HCT116 (cell line): ENCODE data around the gene DOP1B. TPM values are rescaled to one million over a fixed set of nuclear protein-coding genes. Genes with fewer than 3 reads are reported as not detected.

Experiments
- ATAC-seq: fragments of 200-7000 bp; cut with Tn5 transposase; 2 replicates; pipeline ENCODE4 v1.9.1; 2020; ENCODE audit warnings: mild to moderate bottlenecking, moderate library complexity
- BruUV-seq: library from RNA; stranded (reverse); fragments of 400-500 nt; replicated peaks from 2 replicates; lab custom pipeline; 2021; lab: Mats Ljungman, UMichigan
- CTCF ChIA-PET: fragments of 300-600 bp; sonication (Branson Sonifier 250); formaldehyde crosslinking; loops from one replicate; lab custom pipeline; 2021; ENCODE audit warnings: antibody characterized with exemption; lab: Charles Lee
- POLR2A ChIA-PET: fragments of 300-600, 350-600 bp; sonication (Branson Sonifier 250); formaldehyde crosslinking; loops from one replicate; lab custom pipeline; 2021; ENCODE audit warnings: antibody characterized with exemption; lab: Charles Lee
- RAD21 ChIA-PET, 2 experiments: fragments of 300-600 bp; sonication (Branson Sonifier 250); formaldehyde crosslinking; loops; one replicate each; lab custom pipeline; 2023; ENCODE audit warnings: low total read pairs in 2 of 2; ENCODE audit not compliant: uncharacterized antibody in 2 of 2, unreplicated experiment in 2 of 2, low non-redundant PET in 1 of 2; lab: Charles Lee
- DNase-seq: peaks from one replicate; pipeline ENCODE4 v3.0.0-alpha.2; 2010; ENCODE audit warnings: low read depth, low spot score
- H2AFZ ChIP-seq: fragments of 200-600 bp; shearing (Covaris generic), sonication (generic); 2 replicates; pipeline ENCODE4 v1.6.1; 2017; ENCODE audit warnings: low read depth, mixed run types, mixed read lengths, antibody characterized with exemption, low read length; ENCODE audit not compliant: poor library complexity, severe bottlenecking
- H3K27ac ChIP-seq: 2 replicates; pipeline ENCODE4 v1.5.1; 2012; ENCODE audit warnings: low read depth, low read length
- H3K27me3 ChIP-seq: fragments of 200-600 bp; sonication (generic); 2 replicates; pipeline ENCODE4 v1.6.1; 2016; ENCODE audit warnings: mixed run types, low read length, mixed read lengths; ENCODE audit not compliant: insufficient read depth
- H3K36me3 ChIP-seq, 2 experiments: fragments of 200-500 bp in 1 of 2; fragments of 200-600 bp in 1 of 2; sonication (Bioruptor generic) in 1 of 2; sonication (generic) in 1 of 2; 2 replicates each; pipeline versions ENCODE4 v1.5.1 to v1.6.1; 2014 to 2016; ENCODE audit warnings: low read length in 2 of 2, inconsistent platforms in 1 of 2, mixed read lengths in 1 of 2, mixed run types in 1 of 2; ENCODE audit not compliant: insufficient read depth in 2 of 2, control insufficient read depth in 1 of 2
- H3K4me1 ChIP-seq, 2 experiments: fragments of 200-600 bp in 1 of 2; sonication (generic) in 1 of 2; 2 replicates each; pipeline versions ENCODE4 v1.5.1 to v1.6.1; 2012 to 2017; ENCODE audit warnings: low read length in 2 of 2, inconsistent platforms in 1 of 2, mild to moderate bottlenecking in 1 of 2, mixed read lengths in 1 of 2, mixed run types in 1 of 2, moderate library complexity in 1 of 2; ENCODE audit not compliant: insufficient read depth in 2 of 2, control insufficient read depth in 1 of 2
- H3K4me2 ChIP-seq: fragments of 200-600 bp; sonication (generic); 2 replicates; pipeline ENCODE4 v1.6.1; 2017; ENCODE audit warnings: mixed run types, low read length, mixed read lengths
- H3K4me3 ChIP-seq, 2 experiments: fragments of 200-600 bp in 1 of 2; sonication (generic) in 1 of 2; replicated peaks in 1 of 2; 2 replicates each; pipeline ENCODE4 v1.5.1; 2011 to 2016; ENCODE audit warnings: low read length in 2 of 2, control low read depth in 1 of 2, low read depth in 1 of 2, mild to moderate bottlenecking in 1 of 2, mixed read lengths in 1 of 2, mixed run types in 1 of 2
- H3K79me2 ChIP-seq: fragments of 200-600 bp; sonication (generic); 2 replicates; pipeline ENCODE4 v1.6.1; 2017; ENCODE audit warnings: mild to moderate bottlenecking, mixed run types, low read length, moderate library complexity, mixed read lengths; ENCODE audit not compliant: insufficient read depth
- H3K9ac ChIP-seq: fragments of 200-600 bp; sonication (generic); 2 replicates; pipeline ENCODE4 v1.6.1; 2016; ENCODE audit warnings: low read length, mixed read lengths
- H3K9me2 ChIP-seq: fragments of 200-600 bp; sonication (generic), shearing (Covaris generic); 2 replicates; pipeline ENCODE4 v1.6.1; 2017; ENCODE audit warnings: mixed run types, mild to moderate bottlenecking, moderate library complexity; ENCODE audit not compliant: insufficient read depth
- H3K9me3 ChIP-seq, 2 experiments: fragments of 200-500 bp in 1 of 2; fragments of 200-600 bp in 1 of 2; sonication (Bioruptor generic) in 1 of 2; sonication (generic) in 1 of 2; 2 replicates each; pipeline ENCODE4 v1.6.1; 2014 to 2017; ENCODE audit warnings: low read length in 2 of 2, mixed read lengths in 2 of 2, inconsistent platforms in 1 of 2, low read depth in 1 of 2, mild to moderate bottlenecking in 1 of 2, mixed run types in 1 of 2, moderate library complexity in 1 of 2; ENCODE audit not compliant: control insufficient read depth in 1 of 2, insufficient read depth in 1 of 2
- H4K20me1 ChIP-seq: fragments of 200-600 bp; sonication (generic), shearing (Covaris generic); 2 replicates; pipeline ENCODE4 v1.6.1; 2017; ENCODE audit warnings: mixed run types, mild to moderate bottlenecking, moderate library complexity; ENCODE audit not compliant: insufficient read depth
- CEBPB ChIP-seq: IDR thresholded peaks from 2 replicates; pipeline ENCODE4 v1.6.1; 2012; ENCODE audit warnings: low read depth
- EGR1 ChIP-seq: IDR thresholded peaks from 2 replicates; pipeline ENCODE4 v1.6.1; 2012; ENCODE audit warnings: low read depth
- ELF1 ChIP-seq: IDR thresholded peaks from 2 replicates; pipeline ENCODE4 v1.6.1; 2012; ENCODE audit warnings: low read depth, borderline replicate concordance
- FOSL1 ChIP-seq: IDR thresholded peaks from 2 replicates; pipeline ENCODE4 v1.6.1; 2012; ENCODE audit warnings: low read depth
- JUND ChIP-seq: IDR thresholded peaks from 2 replicates; pipeline ENCODE4 v1.6.1; 2012
- POLR2AphosphoS5 ChIP-seq: IDR thresholded peaks from 2 replicates; pipeline ENCODE4 v1.6.1; 2011; ENCODE audit warnings: mild to moderate bottlenecking, low read depth, low read length, moderate library complexity
- SIN3A ChIP-seq: IDR thresholded peaks from 2 replicates; pipeline ENCODE4 v1.6.1; 2012; ENCODE audit warnings: low read depth
- SP1 ChIP-seq: IDR thresholded peaks from 2 replicates; pipeline ENCODE4 v1.6.1; 2012; ENCODE audit warnings: low read depth
- TCF7L2 ChIP-seq: IDR thresholded peaks from 2 replicates; pipeline ENCODE4 v1.7.0; 2011; ENCODE audit warnings: borderline replicate concordance, inconsistent platforms; ENCODE audit not compliant: insufficient read depth, insufficient read length; ENCODE audit errors: extremely low read depth
- ZFX ChIP-seq: fragments of 450-650 bp; IDR thresholded peaks from 2 replicates; pipeline ENCODE4 v1.6.1; 2017
- intact Hi-C: fragments of 100-400 bp; cut with micrococcal nuclease; formaldehyde crosslinking; loops from 2 replicates; pipeline ENCODE4 v1.10.0; 2022
- total RNA-seq: library from RNA; stranded (reverse); gene quantifications from one replicate; pipeline ENCODE4 v1.2.1, GENCODE V29; 2021; ENCODE audit not compliant: unreplicated experiment
- TF ChIP-seq, protein P1 (sequence below), 3 experiments: fragments of 200-600 bp in 1 of 3; sonication (generic) in 1 of 3; IDR thresholded peaks in 2 of 3; conservative IDR thresholded peaks in 1 of 3; 2 replicates each; pipeline ENCODE4 v1.5.1; 2012 to 2017; ENCODE audit warnings: low read depth in 2 of 3, low read length in 2 of 3, antibody characterized with exemption in 1 of 3, borderline replicate concordance in 1 of 3, control low read depth in 1 of 3, mild to moderate bottlenecking in 1 of 3, mixed read lengths in 1 of 3, mixed run types in 1 of 3, moderate library complexity in 1 of 3; ENCODE audit not compliant: insufficient read depth in 1 of 3
- TF ChIP-seq, protein P2 (sequence below): IDR thresholded peaks from 2 replicates; pipeline ENCODE4 v1.6.1; 2011; ENCODE audit warnings: mild to moderate bottlenecking, low read length, moderate library complexity; ENCODE audit not compliant: insufficient replicate concordance; ENCODE audit errors: extremely low read depth
- TF ChIP-seq, protein P3 (sequence below): IDR thresholded peaks from 2 replicates; pipeline ENCODE4 v1.6.1; 2012
- TF ChIP-seq, protein P4 (sequence below): IDR thresholded peaks from 2 replicates; pipeline ENCODE4 v1.6.1; 2012; ENCODE audit warnings: low read depth

The DOP1B gene
- total RNA-seq, 1 experiment from 2014 or later, result 15.4 TPM

DNA sequence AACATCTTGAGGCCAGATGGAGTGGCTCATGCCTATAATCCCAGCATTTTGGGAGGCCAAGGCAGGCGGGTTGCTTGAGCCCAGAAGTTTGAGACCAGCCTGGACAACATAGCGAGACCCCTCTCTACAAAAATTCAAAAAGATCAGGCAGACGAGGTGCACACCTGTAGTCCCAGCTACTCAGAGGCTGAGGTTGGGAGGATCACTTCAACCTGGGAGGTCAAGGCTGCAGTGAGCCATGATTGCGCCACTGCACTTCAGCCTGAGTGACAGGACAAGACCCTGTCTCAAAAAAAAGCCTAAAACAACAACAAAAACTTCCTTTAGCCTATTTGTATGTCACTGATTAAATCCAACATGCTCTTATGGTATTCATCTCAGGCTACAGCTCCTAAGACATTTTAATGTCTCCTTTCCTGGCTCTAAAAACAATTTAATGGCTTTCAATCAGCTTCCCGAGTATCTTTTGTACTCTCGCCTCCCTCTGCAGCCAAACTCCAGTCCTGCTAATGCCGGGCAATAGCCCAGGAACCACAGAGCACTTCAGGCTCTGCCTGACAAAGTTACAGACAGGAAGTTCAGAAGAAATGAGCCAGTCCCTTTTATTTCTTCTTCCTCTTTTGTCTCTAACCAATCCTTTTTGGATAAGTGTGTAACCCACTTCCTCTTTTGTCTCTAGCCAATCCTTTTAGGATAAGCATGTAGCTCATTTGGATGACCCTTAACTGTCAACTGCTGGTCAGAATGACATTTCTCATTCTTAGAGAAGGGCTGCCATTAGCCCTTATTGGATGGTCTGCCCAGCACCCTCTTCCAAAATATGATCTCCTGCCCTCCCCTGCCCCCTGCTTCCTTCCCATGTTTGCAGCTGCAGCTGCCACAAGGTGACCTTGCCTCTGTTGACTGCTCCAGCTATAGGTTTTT is 6.6 kb upstream of the DOP1B start:
- Histone ChIP-seq H3K4me1 (peaks cover 5 to 10% of the 10 kb centered on the region in 2 experiments), H3K27ac (no peak overlapping the region), H2AFZ (no peak overlapping the region), H3K4me3 (no peak overlapping the region), H3K4me2 (no peak overlapping the region), H3K9me3 (no peaks in the 10 kb centered on the region), H3K9ac (no peak overlapping the region), H3K9me2 (no peaks in the 10 kb centered on the region), H3K79me2 (no peaks in the 10 kb centered on the region), H3K36me3 (no peaks in the 10 kb centered on the region), H4K20me1 (no peaks in the 10 kb centered on the region), H3K27me3 (no peaks in the 10 kb centered on the region)
- POLR2A ChIA-PET, result no interaction called here
- BruUV-seq, result no TSS peak
- TF ChIP-seq JUND (no peak), EGR1 (no peak), SIN3A (no peak), CEBPB (no peak), POLR2AphosphoS5 (no peak), SP1 (no peak), TCF7L2 (no peak), FOSL1 (no peak), ELF1 (no peak), ZFX (no peak)
- TF ChIP-seq, protein P1, sequence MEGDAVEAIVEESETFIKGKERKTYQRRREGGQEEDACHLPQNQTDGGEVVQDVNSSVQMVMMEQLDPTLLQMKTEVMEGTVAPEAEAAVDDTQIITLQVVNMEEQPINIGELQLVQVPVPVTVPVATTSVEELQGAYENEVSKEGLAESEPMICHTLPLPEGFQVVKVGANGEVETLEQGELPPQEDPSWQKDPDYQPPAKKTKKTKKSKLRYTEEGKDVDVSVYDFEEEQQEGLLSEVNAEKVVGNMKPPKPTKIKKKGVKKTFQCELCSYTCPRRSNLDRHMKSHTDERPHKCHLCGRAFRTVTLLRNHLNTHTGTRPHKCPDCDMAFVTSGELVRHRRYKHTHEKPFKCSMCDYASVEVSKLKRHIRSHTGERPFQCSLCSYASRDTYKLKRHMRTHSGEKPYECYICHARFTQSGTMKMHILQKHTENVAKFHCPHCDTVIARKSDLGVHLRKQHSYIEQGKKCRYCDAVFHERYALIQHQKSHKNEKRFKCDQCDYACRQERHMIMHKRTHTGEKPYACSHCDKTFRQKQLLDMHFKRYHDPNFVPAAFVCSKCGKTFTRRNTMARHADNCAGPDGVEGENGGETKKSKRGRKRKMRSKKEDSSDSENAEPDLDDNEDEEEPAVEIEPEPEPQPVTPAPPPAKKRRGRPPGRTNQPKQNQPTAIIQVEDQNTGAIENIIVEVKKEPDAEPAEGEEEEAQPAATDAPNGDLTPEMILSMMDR (IDR thresholded peaks at IDR 0.05 in 2 of 3, conservative IDR thresholded peaks at IDR 0.05 in 1 of 3; ENCODE audit: borderline replicate concordance in 1 of 3, insufficient read depth in 1 of 3, low read depth in 2 of 3, low read length in 2 of 3), result no peak
- TF ChIP-seq, protein P2, sequence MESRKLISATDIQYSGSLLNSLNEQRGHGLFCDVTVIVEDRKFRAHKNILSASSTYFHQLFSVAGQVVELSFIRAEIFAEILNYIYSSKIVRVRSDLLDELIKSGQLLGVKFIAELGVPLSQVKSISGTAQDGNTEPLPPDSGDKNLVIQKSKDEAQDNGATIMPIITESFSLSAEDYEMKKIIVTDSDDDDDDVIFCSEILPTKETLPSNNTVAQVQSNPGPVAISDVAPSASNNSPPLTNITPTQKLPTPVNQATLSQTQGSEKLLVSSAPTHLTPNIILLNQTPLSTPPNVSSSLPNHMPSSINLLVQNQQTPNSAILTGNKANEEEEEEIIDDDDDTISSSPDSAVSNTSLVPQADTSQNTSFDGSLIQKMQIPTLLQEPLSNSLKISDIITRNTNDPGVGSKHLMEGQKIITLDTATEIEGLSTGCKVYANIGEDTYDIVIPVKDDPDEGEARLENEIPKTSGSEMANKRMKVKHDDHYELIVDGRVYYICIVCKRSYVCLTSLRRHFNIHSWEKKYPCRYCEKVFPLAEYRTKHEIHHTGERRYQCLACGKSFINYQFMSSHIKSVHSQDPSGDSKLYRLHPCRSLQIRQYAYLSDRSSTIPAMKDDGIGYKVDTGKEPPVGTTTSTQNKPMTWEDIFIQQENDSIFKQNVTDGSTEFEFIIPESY, result no peak
- TF ChIP-seq, protein P3, sequence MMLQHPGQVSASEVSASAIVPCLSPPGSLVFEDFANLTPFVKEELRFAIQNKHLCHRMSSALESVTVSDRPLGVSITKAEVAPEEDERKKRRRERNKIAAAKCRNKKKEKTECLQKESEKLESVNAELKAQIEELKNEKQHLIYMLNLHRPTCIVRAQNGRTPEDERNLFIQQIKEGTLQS, result no peak
- TF ChIP-seq, protein P4, sequence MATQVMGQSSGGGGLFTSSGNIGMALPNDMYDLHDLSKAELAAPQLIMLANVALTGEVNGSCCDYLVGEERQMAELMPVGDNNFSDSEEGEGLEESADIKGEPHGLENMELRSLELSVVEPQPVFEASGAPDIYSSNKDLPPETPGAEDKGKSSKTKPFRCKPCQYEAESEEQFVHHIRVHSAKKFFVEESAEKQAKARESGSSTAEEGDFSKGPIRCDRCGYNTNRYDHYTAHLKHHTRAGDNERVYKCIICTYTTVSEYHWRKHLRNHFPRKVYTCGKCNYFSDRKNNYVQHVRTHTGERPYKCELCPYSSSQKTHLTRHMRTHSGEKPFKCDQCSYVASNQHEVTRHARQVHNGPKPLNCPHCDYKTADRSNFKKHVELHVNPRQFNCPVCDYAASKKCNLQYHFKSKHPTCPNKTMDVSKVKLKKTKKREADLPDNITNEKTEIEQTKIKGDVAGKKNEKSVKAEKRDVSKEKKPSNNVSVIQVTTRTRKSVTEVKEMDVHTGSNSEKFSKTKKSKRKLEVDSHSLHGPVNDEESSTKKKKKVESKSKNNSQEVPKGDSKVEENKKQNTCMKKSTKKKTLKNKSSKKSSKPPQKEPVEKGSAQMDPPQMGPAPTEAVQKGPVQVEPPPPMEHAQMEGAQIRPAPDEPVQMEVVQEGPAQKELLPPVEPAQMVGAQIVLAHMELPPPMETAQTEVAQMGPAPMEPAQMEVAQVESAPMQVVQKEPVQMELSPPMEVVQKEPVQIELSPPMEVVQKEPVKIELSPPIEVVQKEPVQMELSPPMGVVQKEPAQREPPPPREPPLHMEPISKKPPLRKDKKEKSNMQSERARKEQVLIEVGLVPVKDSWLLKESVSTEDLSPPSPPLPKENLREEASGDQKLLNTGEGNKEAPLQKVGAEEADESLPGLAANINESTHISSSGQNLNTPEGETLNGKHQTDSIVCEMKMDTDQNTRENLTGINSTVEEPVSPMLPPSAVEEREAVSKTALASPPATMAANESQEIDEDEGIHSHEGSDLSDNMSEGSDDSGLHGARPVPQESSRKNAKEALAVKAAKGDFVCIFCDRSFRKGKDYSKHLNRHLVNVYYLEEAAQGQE, result no peak
- CTCF ChIA-PET, result interaction anchor here (1.0 kb wide), 1 partner anchor 8 kb away, joined by 3 read pairs; no protein-coding TSS in a partner anchor
- no peak for DNase-seq
- ATAC-seq, result no peak
- intact Hi-C loops, result no loop called here
- RAD21 ChIA-PET, result no interaction called here
